Endometrial microvascular endothelial cells (primary cell): ENCODE measurements around the gene FBXL17. TPM values are rescaled to one million over a fixed set of nuclear protein-coding genes. Genes with fewer than 3 reads are reported as not detected.
"Not testable (repeated sequence)": the region's sequence is repeated elsewhere in the genome, so short reads cannot be mapped to it uniquely, and the experiment has no call there.

Source experiments
- in situ Hi-C: cut with HindIII; loops from 2 replicates; pipeline ENCODE4 v1.10.0; 2017; ENCODE audit warnings: low sequenced_read_pairs, low pct_unique_long_range_greater_than_20kb; ENCODE audit errors: inconsistent ontology term
- total RNA-seq: library from RNA; depleted of rRNA; stranded (reverse); fragments of >200 nt; gene quantifications from one replicate; pipeline ENCODE4 v1.2.3, GENCODE V29; 2015; ENCODE audit errors: inconsistent ontology term

The FBXL17 gene
- total RNA-seq, 1 donor from 2014 or later = 21.0 TPM

- in situ Hi-C loops = no loop called here
Measured at GRCh38 chr5:108206707-108207106, 175.2 kb downstream of the FBXL17 start.

- in situ Hi-C loops = no loop called here
Measured at GRCh38 chr5:108201721-108202120, 180.2 kb downstream of the FBXL17 start.

GRCh38 chr5:108196276-108196675, 185.6 kb downstream of the FBXL17 start:
- in situ Hi-C loops = no loop called here

- in situ Hi-C loops = no loop called here
Measured at GRCh38 chr5:108193021-108193795, 188.7 kb downstream of the FBXL17 start.

GRCh38 chr5:108184940-108185339, 197.0 kb downstream of the FBXL17 start:
- in situ Hi-C loops = no loop called here

- in situ Hi-C loops = no loop called here
Measured at GRCh38 chr5:108181975-108182374, 199.9 kb downstream of the FBXL17 start.

GRCh38 chr5:108174286-108174685, 207.6 kb downstream of the FBXL17 start:
- in situ Hi-C loops = no loop called here

- in situ Hi-C loops = no loop called here
Measured at GRCh38 chr5:108171759-108172158, 210.1 kb downstream of the FBXL17 start.

- in situ Hi-C loops = no loop called here
Measured at GRCh38 chr5:108168915-108169314, 213.0 kb downstream of the FBXL17 start.

- in situ Hi-C loops = no loop called here
Measured at GRCh38 chr5:108167174-108167573, 214.7 kb downstream of the FBXL17 start.

GRCh38 chr5:108164574-108164973, 217.3 kb downstream of the FBXL17 start:
- in situ Hi-C loops = no loop called here

- in situ Hi-C loops = not testable (repeated sequence)
Measured at GRCh38 chr5:108152854-108153253, 229.0 kb downstream of the FBXL17 start.

GRCh38 chr5:108149369-108149768, 232.5 kb downstream of the FBXL17 start:
- in situ Hi-C loops = no loop called here

- in situ Hi-C loops = no loop called here
Measured at GRCh38 chr5:108148715-108149139, 233.2 kb downstream of the FBXL17 start.

GRCh38 chr5:108146222-108146621, 235.7 kb downstream of the FBXL17 start:
- in situ Hi-C loops = no loop called here

- in situ Hi-C loops = no loop called here
Measured at GRCh38 chr5:108145351-108145750, 236.5 kb downstream of the FBXL17 start.

GRCh38 chr5:108144332-108144731, 237.6 kb downstream of the FBXL17 start:
- in situ Hi-C loops = no loop called here

- in situ Hi-C loops = no loop called here
Measured at GRCh38 chr5:108143581-108143980, 238.3 kb downstream of the FBXL17 start.

- in situ Hi-C loops = no loop called here
Measured at GRCh38 chr5:108141676-108142075, 240.2 kb downstream of the FBXL17 start.

- in situ Hi-C loops = no loop called here
Measured at GRCh38 chr5:108136493-108136892, 245.4 kb downstream of the FBXL17 start.

- in situ Hi-C loops = no loop called here
Measured at GRCh38 chr5:108129129-108129528, 252.8 kb downstream of the FBXL17 start.
